Neural cell (in vitro differentiated cells): ENCODE results near the gene DNAL4.

Source experiments
- EP300 ChIP-seq: fragments of 450-650 bp; conservative IDR thresholded peaks from 2 replicates; pipeline ENCODE4 v1.6.1; 2014; ENCODE audit warnings: antibody characterized with exemption, mild to moderate bottlenecking, moderate library complexity; ENCODE audit not compliant: poor library complexity, severe bottlenecking
- EZH2 ChIP-seq: fragments of 200-600, 300-800 bp; shearing (Covaris generic), sonication (generic); IDR thresholded peaks from 2 replicates; pipeline ENCODE4 v1.6.1; 2014; ENCODE audit warnings: antibody characterized with exemption, low read length, borderline replicate concordance, mild to moderate bottlenecking; ENCODE audit not compliant: insufficient read depth, poor library complexity, severe bottlenecking
- POLR2AphosphoS5 ChIP-seq: IDR thresholded peaks from 2 replicates; pipeline ENCODE4 v1.6.1; 2012
- SMC3 ChIP-seq: fragments of 450-650 bp; conservative IDR thresholded peaks from 2 replicates; pipeline ENCODE4 v1.6.1; 2014; ENCODE audit warnings: antibody characterized with exemption, mild to moderate bottlenecking, moderate library complexity; ENCODE audit not compliant: poor library complexity
- TAF1 ChIP-seq: IDR thresholded peaks from 2 replicates; pipeline ENCODE4 v1.6.1; 2012; ENCODE audit warnings: low read depth
- TF ChIP-seq, protein P1 (sequence below): fragments of 450-650 bp; IDR thresholded peaks from 2 replicates; pipeline ENCODE4 v1.5.1; 2014; ENCODE audit warnings: antibody characterized with exemption, mild to moderate bottlenecking, moderate library complexity; ENCODE audit not compliant: poor library complexity, severe bottlenecking
- TF ChIP-seq, protein P2 (sequence below): IDR thresholded peaks from 2 replicates; pipeline ENCODE4 v1.6.1; 2012; ENCODE audit warnings: borderline replicate concordance

DNA sequence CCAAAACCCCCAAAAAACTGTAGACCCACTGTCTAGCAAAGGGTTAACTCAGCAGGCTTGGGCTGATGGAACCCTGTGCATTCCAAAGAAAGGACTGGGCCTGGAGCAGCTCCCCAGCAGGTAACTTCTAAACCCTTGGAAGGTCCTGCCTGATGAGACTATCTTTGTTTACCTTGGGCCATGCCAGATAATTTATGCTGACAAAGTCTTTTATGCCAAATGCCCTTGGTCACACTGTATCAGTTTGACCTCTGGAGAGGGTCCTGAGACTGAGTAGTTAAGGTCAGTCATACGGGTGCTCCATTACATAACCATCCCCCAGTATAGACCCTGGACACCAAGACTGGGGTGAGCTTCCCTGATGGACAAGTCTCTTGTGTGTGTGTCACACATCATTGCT lies 21.9 kb upstream of the DNAL4 start:
- TF ChIP-seq, protein P1, sequence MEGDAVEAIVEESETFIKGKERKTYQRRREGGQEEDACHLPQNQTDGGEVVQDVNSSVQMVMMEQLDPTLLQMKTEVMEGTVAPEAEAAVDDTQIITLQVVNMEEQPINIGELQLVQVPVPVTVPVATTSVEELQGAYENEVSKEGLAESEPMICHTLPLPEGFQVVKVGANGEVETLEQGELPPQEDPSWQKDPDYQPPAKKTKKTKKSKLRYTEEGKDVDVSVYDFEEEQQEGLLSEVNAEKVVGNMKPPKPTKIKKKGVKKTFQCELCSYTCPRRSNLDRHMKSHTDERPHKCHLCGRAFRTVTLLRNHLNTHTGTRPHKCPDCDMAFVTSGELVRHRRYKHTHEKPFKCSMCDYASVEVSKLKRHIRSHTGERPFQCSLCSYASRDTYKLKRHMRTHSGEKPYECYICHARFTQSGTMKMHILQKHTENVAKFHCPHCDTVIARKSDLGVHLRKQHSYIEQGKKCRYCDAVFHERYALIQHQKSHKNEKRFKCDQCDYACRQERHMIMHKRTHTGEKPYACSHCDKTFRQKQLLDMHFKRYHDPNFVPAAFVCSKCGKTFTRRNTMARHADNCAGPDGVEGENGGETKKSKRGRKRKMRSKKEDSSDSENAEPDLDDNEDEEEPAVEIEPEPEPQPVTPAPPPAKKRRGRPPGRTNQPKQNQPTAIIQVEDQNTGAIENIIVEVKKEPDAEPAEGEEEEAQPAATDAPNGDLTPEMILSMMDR, result no peak
- TF ChIP-seq SMC3 (no peak), EP300 (no peak), EZH2 (no peak), POLR2AphosphoS5 (no peak), TAF1 (no peak)
- TF ChIP-seq, protein P2, sequence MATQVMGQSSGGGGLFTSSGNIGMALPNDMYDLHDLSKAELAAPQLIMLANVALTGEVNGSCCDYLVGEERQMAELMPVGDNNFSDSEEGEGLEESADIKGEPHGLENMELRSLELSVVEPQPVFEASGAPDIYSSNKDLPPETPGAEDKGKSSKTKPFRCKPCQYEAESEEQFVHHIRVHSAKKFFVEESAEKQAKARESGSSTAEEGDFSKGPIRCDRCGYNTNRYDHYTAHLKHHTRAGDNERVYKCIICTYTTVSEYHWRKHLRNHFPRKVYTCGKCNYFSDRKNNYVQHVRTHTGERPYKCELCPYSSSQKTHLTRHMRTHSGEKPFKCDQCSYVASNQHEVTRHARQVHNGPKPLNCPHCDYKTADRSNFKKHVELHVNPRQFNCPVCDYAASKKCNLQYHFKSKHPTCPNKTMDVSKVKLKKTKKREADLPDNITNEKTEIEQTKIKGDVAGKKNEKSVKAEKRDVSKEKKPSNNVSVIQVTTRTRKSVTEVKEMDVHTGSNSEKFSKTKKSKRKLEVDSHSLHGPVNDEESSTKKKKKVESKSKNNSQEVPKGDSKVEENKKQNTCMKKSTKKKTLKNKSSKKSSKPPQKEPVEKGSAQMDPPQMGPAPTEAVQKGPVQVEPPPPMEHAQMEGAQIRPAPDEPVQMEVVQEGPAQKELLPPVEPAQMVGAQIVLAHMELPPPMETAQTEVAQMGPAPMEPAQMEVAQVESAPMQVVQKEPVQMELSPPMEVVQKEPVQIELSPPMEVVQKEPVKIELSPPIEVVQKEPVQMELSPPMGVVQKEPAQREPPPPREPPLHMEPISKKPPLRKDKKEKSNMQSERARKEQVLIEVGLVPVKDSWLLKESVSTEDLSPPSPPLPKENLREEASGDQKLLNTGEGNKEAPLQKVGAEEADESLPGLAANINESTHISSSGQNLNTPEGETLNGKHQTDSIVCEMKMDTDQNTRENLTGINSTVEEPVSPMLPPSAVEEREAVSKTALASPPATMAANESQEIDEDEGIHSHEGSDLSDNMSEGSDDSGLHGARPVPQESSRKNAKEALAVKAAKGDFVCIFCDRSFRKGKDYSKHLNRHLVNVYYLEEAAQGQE, result no peak
